Neuronal stem cell (in vitro differentiated cells): ENCODE data around the gene SUCLG2.

Experiments
- DNase-seq: peaks from one replicate; pipeline ENCODE4 v3.0.0-alpha.2; 2013; ENCODE audit warnings: low spot score
- H2AFZ ChIP-seq: one replicate; pipeline ENCODE4 v1.6.1; 2013; ENCODE audit warnings: mild to moderate bottlenecking, low read length, inconsistent platforms
- H2AK5ac ChIP-seq: 2 replicates; pipeline ENCODE4 v1.6.1; 2013; ENCODE audit warnings: low read depth, mild to moderate bottlenecking, inconsistent platforms, low read length, moderate library complexity, mixed read lengths
- H2BK120ac ChIP-seq: 2 replicates; pipeline ENCODE4 v1.6.1; 2013; ENCODE audit warnings: low read depth, mild to moderate bottlenecking, inconsistent platforms, low read length, moderate library complexity, mixed read lengths
- H2BK12ac ChIP-seq: one replicate; pipeline ENCODE4 v1.6.1; 2013; ENCODE audit warnings: low read length, inconsistent platforms
- H2BK15ac ChIP-seq: 2 replicates; pipeline ENCODE4 v1.6.1; 2013; ENCODE audit warnings: mild to moderate bottlenecking, low read length, inconsistent platforms, mixed read lengths
- H2BK5ac ChIP-seq: one replicate; pipeline ENCODE4 v1.6.1; 2013; ENCODE audit warnings: inconsistent platforms, mild to moderate bottlenecking, low read length, moderate library complexity
- H3K14ac ChIP-seq: one replicate; pipeline ENCODE4 v1.6.1; 2013; ENCODE audit warnings: low read length, inconsistent platforms
- H3K18ac ChIP-seq: 2 replicates; pipeline ENCODE4 v1.6.1; 2013; ENCODE audit warnings: low read length, inconsistent platforms
- H3K23ac ChIP-seq: 2 replicates; pipeline ENCODE4 v1.6.1; 2013; ENCODE audit warnings: low read depth, mild to moderate bottlenecking, mixed read lengths, low read length, inconsistent platforms; ENCODE audit not compliant: poor library complexity
- H3K27ac ChIP-seq: replicated peaks from 3 replicates; pipeline ENCODE4 v1.5.1; 2013; ENCODE audit warnings: low read length, inconsistent platforms
- H3K27me3 ChIP-seq, 3 experiments: 2 replicates each; pipeline ENCODE4 v1.6.1; 2013; ENCODE audit warnings: low read length in 3 of 3, mild to moderate bottlenecking in 2 of 3, inconsistent platforms in 1 of 3, low read depth in 1 of 3, mixed read lengths in 1 of 3, moderate library complexity in 1 of 3; ENCODE audit not compliant: control insufficient read depth in 3 of 3, insufficient read depth in 3 of 3
- H3K36me3 ChIP-seq, 2 donors: replicated peaks in 1 of 2; 2 replicates each; pipeline ENCODE4 v1.6.1; 2013; ENCODE audit warnings: low read length in 2 of 2; ENCODE audit not compliant: control insufficient read depth in 2 of 2, insufficient read depth in 2 of 2
- H3K4ac ChIP-seq: 2 replicates; pipeline ENCODE4 v1.6.1; 2013; ENCODE audit warnings: inconsistent platforms, mild to moderate bottlenecking, low read length, moderate library complexity
- H3K4me1 ChIP-seq, 2 donors: 1 replicate in 1 of 2; 2 replicates in 1 of 2; pipeline ENCODE4 v1.6.1; 2013; ENCODE audit warnings: low read length in 2 of 2, low read depth in 1 of 2; ENCODE audit not compliant: control insufficient read depth in 2 of 2, insufficient read depth in 1 of 2
- H3K4me2 ChIP-seq: one replicate; pipeline ENCODE4 v1.6.1; 2013; ENCODE audit warnings: mild to moderate bottlenecking, low read length, inconsistent platforms; ENCODE audit not compliant: insufficient read depth, poor library complexity, severe bottlenecking
- H3K4me3 ChIP-seq, 2 donors: 2 replicates each; pipeline ENCODE4 v1.5.1; 2013; ENCODE audit warnings: low read length in 2 of 2, mild to moderate bottlenecking in 2 of 2, inconsistent platforms in 1 of 2, moderate library complexity in 1 of 2
- H3K79me1 ChIP-seq: one replicate; pipeline ENCODE4 v1.6.1; 2013; ENCODE audit warnings: low read depth, mild to moderate bottlenecking, inconsistent platforms, low read length, moderate library complexity
- H3K9ac ChIP-seq: one replicate; pipeline ENCODE4 v1.6.1; 2013; ENCODE audit warnings: mild to moderate bottlenecking, low read depth, low read length, inconsistent platforms; ENCODE audit not compliant: poor library complexity
- H3K9me3 ChIP-seq, 2 donors: replicated peaks in 1 of 2; 2 replicates each; pipeline versions ENCODE3 to v1.6.1; 2013; ENCODE audit warnings: low read length in 2 of 2, mild to moderate bottlenecking in 2 of 2, inconsistent platforms in 1 of 2, low read depth in 1 of 2, mixed read lengths in 1 of 2, moderate library complexity in 1 of 2; ENCODE audit not compliant: control insufficient read depth in 2 of 2, insufficient read depth in 1 of 2
- H4K8ac ChIP-seq: one replicate; pipeline ENCODE4 v1.6.1; 2013; ENCODE audit warnings: low read depth, mild to moderate bottlenecking, inconsistent platforms, low read length, moderate library complexity
- H4K91ac ChIP-seq: one replicate; pipeline ENCODE4 v1.6.1; 2013; ENCODE audit warnings: low read length, low read depth, mild to moderate bottlenecking, inconsistent platforms; ENCODE audit not compliant: poor library complexity
- WGBS, 2 donors: extraction: QIAGEN DNeasy Blood & Tissue Kit; methylation state at CpG; one replicate each; pipeline ENCODE4 v1.1.7; 2013; ENCODE audit warnings: missing lambda C conversion rate in 2 of 2, mixed read lengths in 1 of 2; ENCODE audit not compliant: insufficient read length in 2 of 2, insufficient replicate concordance in 1 of 2; ENCODE audit errors: extremely low coverage in 2 of 2; 5-methylcytosine and 5-hydroxymethylcytosine counted together

The SUCLG2 gene

DNA sequence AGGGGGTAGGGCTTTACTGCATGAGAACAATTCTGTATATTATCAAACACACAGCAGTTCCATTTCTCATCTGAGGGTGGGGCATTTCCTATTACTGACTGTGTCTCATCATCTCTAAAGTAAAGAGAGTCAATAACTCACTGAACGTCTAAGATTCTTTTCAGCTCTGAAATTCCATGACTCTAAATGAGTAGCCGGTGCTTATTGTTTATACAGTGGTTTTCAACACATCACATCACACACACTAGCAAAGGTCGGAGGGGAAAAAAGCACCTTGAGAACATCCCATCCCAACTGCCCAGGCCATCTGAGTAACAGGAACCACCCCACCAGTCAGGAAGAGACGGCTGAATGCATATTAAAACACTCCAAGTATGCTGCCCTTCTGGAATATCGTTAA, 196.0 kb downstream of the SUCLG2 start:
- Histone ChIP-seq H3K36me3 (no peaks in the 10 kb centered on the region), H3K23ac (no peak overlapping the region), H2BK15ac (no peak overlapping the region), H4K91ac (no peak overlapping the region), H3K79me1 (no peaks in the 10 kb centered on the region), H3K4me2 (no peak overlapping the region), H2AFZ (no peak overlapping the region), H3K27ac (no peak overlapping the region), H3K14ac (no peak overlapping the region), H3K9ac (no peak overlapping the region), H2BK120ac (no peak overlapping the region), H2AK5ac (no peak overlapping the region), H3K18ac (no peak overlapping the region), H3K4me1 (no peaks in the 10 kb centered on the region), H3K4me3 (no peak overlapping the region), H3K27me3 (no peaks in the 10 kb centered on the region), H3K9me3 (no peaks in the 10 kb centered on the region), H3K4ac (no peak overlapping the region), H2BK5ac (no peak overlapping the region), H4K8ac (no peak overlapping the region), H2BK12ac (no peak overlapping the region)
- no peak for DNase-seq
- no CpG with 5 or more reads among the region's 5 CpGs for WGBS, 2 donors

DNA sequence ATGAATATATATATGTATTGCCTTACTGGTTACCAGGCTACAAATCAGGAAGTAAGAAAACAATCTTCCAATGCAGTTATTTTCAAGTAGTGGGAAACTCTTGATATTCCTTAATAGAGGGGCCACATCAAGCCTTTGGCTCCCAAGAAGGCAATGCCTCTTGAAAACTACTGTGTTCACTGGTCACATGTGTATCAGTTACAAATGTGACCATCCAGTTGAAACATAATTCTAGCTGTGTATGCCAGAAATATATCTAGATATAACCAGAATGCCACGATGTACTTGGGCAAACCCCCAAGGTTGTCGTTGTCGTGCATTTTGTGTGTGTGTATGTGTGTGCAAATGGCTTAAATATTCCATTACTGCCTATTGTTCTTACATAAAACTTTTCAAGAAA, 200.8 kb downstream of the SUCLG2 start:
- no peak overlapping the region for H3K4ac ChIP-seq
- H3K27ac ChIP-seq: no peak overlapping the region
- H3K36me3 ChIP-seq: no peaks in the 10 kb centered on the region
- H3K9ac ChIP-seq: no peak overlapping the region
- no peak overlapping the region for H2BK5ac ChIP-seq
- no peak overlapping the region for H3K18ac ChIP-seq
- H2AFZ ChIP-seq: no peak overlapping the region
- H2BK120ac ChIP-seq: no peak overlapping the region
- H3K4me2 ChIP-seq: no peak overlapping the region
- H2AK5ac ChIP-seq: no peak overlapping the region
- no peaks in the 10 kb centered on the region for H3K9me3 ChIP-seq
- no peak overlapping the region for H2BK15ac ChIP-seq
- no peak overlapping the region for H4K8ac ChIP-seq
- no peaks in the 10 kb centered on the region for H3K27me3 ChIP-seq
- no peaks in the 10 kb centered on the region for H3K79me1 ChIP-seq
- no peak overlapping the region for H2BK12ac ChIP-seq
- no peaks in the 10 kb centered on the region for H3K4me1 ChIP-seq
- H3K4me3 ChIP-seq: no peak overlapping the region
- H3K23ac ChIP-seq: no peak overlapping the region
- H3K14ac ChIP-seq: no peak overlapping the region
- no peak for DNase-seq
- WGBS, 2 donors: no CpG with 5 or more reads among the region's 3 CpGs
- H4K91ac ChIP-seq: no peak overlapping the region

DNA sequence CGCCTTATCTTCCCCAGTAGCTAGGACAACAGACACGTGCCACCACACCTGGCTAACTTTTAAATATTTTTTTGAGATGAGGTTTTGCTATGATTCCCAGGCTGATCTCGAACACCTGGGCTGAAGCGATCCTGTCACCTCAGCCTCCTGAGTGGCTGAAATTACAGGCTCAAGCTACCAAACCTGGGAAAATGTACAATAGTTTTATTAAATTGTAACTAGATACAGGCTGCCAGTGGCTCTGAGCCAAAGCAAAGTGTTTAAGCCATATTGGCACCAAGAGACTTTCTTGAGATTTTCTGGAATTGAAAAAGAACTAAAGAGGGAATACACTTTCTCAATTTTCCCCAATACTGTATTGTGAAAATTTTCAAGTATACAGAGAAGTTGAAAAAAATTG, 204.3 kb downstream of the SUCLG2 start:
- H3K9ac ChIP-seq: no peak overlapping the region
- no peak overlapping the region for H4K8ac ChIP-seq
- H3K4ac ChIP-seq: no peak overlapping the region
- no peak overlapping the region for H2BK15ac ChIP-seq
- no peak overlapping the region for H3K18ac ChIP-seq
- no peak overlapping the region for H2AK5ac ChIP-seq
- H3K27ac ChIP-seq: no peak overlapping the region
- no peaks in the 10 kb centered on the region for H3K9me3 ChIP-seq
- H2BK120ac ChIP-seq: no peak overlapping the region
- DNase-seq: no peak
- no peak overlapping the region for H2BK5ac ChIP-seq
- no CpG with 5 or more reads among the region's 4 CpGs for WGBS, 2 donors
- H3K27me3 ChIP-seq: no peaks in the 10 kb centered on the region
- H3K23ac ChIP-seq: no peak overlapping the region
- no peak overlapping the region for H2BK12ac ChIP-seq
- H3K36me3 ChIP-seq: no peaks in the 10 kb centered on the region
- H2AFZ ChIP-seq: no peak overlapping the region
- no peaks in the 10 kb centered on the region for H3K4me1 ChIP-seq
- H4K91ac ChIP-seq: no peak overlapping the region
- H3K4me3 ChIP-seq: no peak overlapping the region
- H3K79me1 ChIP-seq: no peaks in the 10 kb centered on the region
- H3K14ac ChIP-seq: no peak overlapping the region
- no peak overlapping the region for H3K4me2 ChIP-seq

DNA sequence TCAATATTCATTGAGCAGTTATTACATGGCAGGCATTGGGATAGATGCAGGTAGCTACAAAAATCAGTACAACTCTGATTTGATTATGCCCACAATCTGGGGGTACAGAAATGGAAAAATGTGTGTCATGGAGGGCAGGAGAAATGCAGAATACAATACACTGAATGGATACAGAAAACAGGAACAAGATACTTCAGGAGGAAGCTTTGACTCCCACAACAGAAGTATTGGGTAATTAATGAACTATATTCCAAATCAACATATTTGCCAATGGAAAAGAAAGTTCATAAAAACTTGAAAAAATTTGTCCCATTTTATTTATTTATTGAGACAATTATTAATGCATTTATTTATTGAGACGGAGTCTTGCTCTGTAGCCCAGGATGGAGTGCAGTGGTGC, 207.0 kb downstream of the SUCLG2 start:
- Histone ChIP-seq H2BK5ac (no peak overlapping the region), H3K27ac (no peak overlapping the region), H2AFZ (no peak overlapping the region), H3K18ac (no peak overlapping the region), H3K4ac (no peak overlapping the region), H3K27me3 (no peaks in the 10 kb centered on the region), H3K14ac (no peak overlapping the region), H3K4me1 (no peaks in the 10 kb centered on the region), H3K9me3 (no peaks in the 10 kb centered on the region), H3K4me2 (no peak overlapping the region), H4K91ac (no peak overlapping the region), H4K8ac (no peak overlapping the region), H3K9ac (no peak overlapping the region), H2AK5ac (no peak overlapping the region), H3K4me3 (no peak overlapping the region), H2BK120ac (no peak overlapping the region), H2BK12ac (no peak overlapping the region), H3K23ac (no peak overlapping the region), H2BK15ac (no peak overlapping the region), H3K79me1 (no peaks in the 10 kb centered on the region), H3K36me3 (no peaks in the 10 kb centered on the region)
- DNase-seq: no peak
- no CpG with 5 or more reads among the region's 1 CpG for WGBS, 2 donors
